GM23248 (cell line): ENCODE measurements around the gene FABP6. TPM values are rescaled to one million over a fixed set of nuclear protein-coding genes. Genes with fewer than 3 reads are reported as not detected.

Source experiments
- DNase-seq: peaks from one replicate; pipeline ENCODE4 v3.0.0-alpha.2; 2015
- H2AFZ ChIP-seq: fragments of 200-600 bp; sonication (generic); 2 replicates; pipeline ENCODE4 v1.6.1; 2016; ENCODE audit warnings: antibody characterized with exemption
- H3F3A ChIP-seq: fragments of 200-600 bp; sonication (generic); 2 replicates; pipeline ENCODE4 v1.6.1; 2016; ENCODE audit warnings: mild to moderate bottlenecking, antibody characterized with exemption, mixed run types; ENCODE audit not compliant: insufficient read depth
- H3K27ac ChIP-seq: fragments of 200-600 bp; sonication (generic); 2 replicates; pipeline ENCODE4 v1.5.1; 2016; ENCODE audit warnings: mild to moderate bottlenecking
- H3K27me3 ChIP-seq: fragments of 200-600 bp; sonication (generic); replicated peaks from 2 replicates; pipeline ENCODE4 v1.6.1; 2016; ENCODE audit warnings: mild to moderate bottlenecking; ENCODE audit not compliant: insufficient read depth
- H3K36me3 ChIP-seq: fragments of 200-600 bp; sonication (generic); 2 replicates; pipeline ENCODE4 v1.6.1; 2016; ENCODE audit warnings: low read depth, mild to moderate bottlenecking
- H3K4me1 ChIP-seq: fragments of 200-600 bp; sonication (generic); 2 replicates; pipeline ENCODE4 v1.6.1; 2016; ENCODE audit warnings: mild to moderate bottlenecking; ENCODE audit not compliant: insufficient read depth
- H3K4me2 ChIP-seq: fragments of 200-600 bp; sonication (generic); one replicate; pipeline ENCODE4 v1.6.1; 2016; ENCODE audit warnings: mild to moderate bottlenecking; ENCODE audit not compliant: unreplicated experiment
- H3K4me3 ChIP-seq: fragments of 200-600 bp; sonication (generic); 2 replicates; pipeline ENCODE4 v1.5.1; 2016; ENCODE audit warnings: mild to moderate bottlenecking
- H3K79me2 ChIP-seq: fragments of 200-600 bp; sonication (generic); 2 replicates; pipeline ENCODE4 v1.6.1; 2016; ENCODE audit warnings: mild to moderate bottlenecking; ENCODE audit not compliant: insufficient read depth
- H3K9ac ChIP-seq: fragments of 200-600 bp; sonication (generic); 2 replicates; pipeline ENCODE4 v1.6.1; 2016; ENCODE audit warnings: mild to moderate bottlenecking
- H3K9me2 ChIP-seq: fragments of 200-600 bp; sonication (generic); 2 replicates; pipeline ENCODE4 v1.6.1; 2016; ENCODE audit warnings: mixed run types, mild to moderate bottlenecking, moderate library complexity; ENCODE audit not compliant: insufficient read depth
- H3K9me3 ChIP-seq: fragments of 200-600 bp; sonication (generic); one replicate; pipeline ENCODE4 v1.6.1; 2017; ENCODE audit warnings: low read depth
- H4K20me1 ChIP-seq: fragments of 200-600 bp; sonication (generic); 2 replicates; pipeline ENCODE4 v1.6.0; 2016; ENCODE audit not compliant: insufficient read depth
- EZH2 ChIP-seq: fragments of 200-600 bp; sonication (generic); IDR thresholded peaks from 2 replicates; pipeline ENCODE4 v1.6.1; 2018; ENCODE audit warnings: antibody characterized with exemption, mild to moderate bottlenecking; ENCODE audit not compliant: insufficient read depth, poor library complexity, severe bottlenecking
- EZH2phosphoT487 ChIP-seq: fragments of 200-600 bp; sonication (generic); IDR thresholded peaks from 2 replicates; pipeline ENCODE4 v1.6.1; 2018; ENCODE audit warnings: antibody characterized with exemption, moderate library complexity, mild to moderate bottlenecking, low read depth; ENCODE audit not compliant: insufficient read depth
- WGBS, 2 experiments: methylation state at CpG; one replicate each; pipeline ENCODE4 v1.1.6; 2015 to 2017; ENCODE audit warnings: low lambda C conversion rate in 2 of 2, low coverage in 1 of 2; ENCODE audit errors: missing lambda C conversion rate in 2 of 2; 5-methylcytosine and 5-hydroxymethylcytosine counted together
- in situ Hi-C: fragments of 300-500 bp; cut with MboI; formaldehyde crosslinking; loops from 2 replicates; pipeline ENCODE4 v1.15.0; 2020
- polyA plus RNA-seq: library from polyadenylated mRNA; unstranded; fragments of >200 nt; fragmentation: Nextera tagmentation; extraction: Ambion mirVana; gene quantifications from 2 replicates; pipeline ENCODE4 v1.2.1, GENCODE V29; 2016
- total RNA-seq: library from RNA; depleted of rRNA; stranded (reverse); fragments of >200 nt; shearing (Covaris generic); gene quantifications from 2 replicates; pipeline ENCODE4 v1.2.3, GENCODE V29; 2014

Gene FABP6
- total and polyA plus RNA-seq, 2 experiments from 2014 or later: not detected

GRCh38 chr5:160281275-160281674, 52.0 kb downstream of the FABP6 start:
- 55 to 61% methylated on average over 2 of the region's 2 CpGs for WGBS, 2 experiments
- Histone ChIP-seq H4K20me1 (no peaks in the 10 kb centered on the region), H3F3A (no peaks in the 10 kb centered on the region), H3K4me3 (no peak overlapping the region), H3K79me2 (no peaks in the 10 kb centered on the region), H3K27ac (no peak overlapping the region), H3K9me2 (no peaks in the 10 kb centered on the region), H3K27me3 (no peaks in the 10 kb centered on the region; the same call in 1 of the 2 replicates), H3K36me3 (no peaks in the 10 kb centered on the region), H3K9ac (no peak overlapping the region), H3K4me1 (no peaks in the 10 kb centered on the region), H3K4me2 (no peak overlapping the region), H2AFZ (no peak overlapping the region), H3K9me3 (no peaks in the 10 kb centered on the region)
- no peak for DNase-seq
- in situ Hi-C loops: no loop called here
- no peak for TF ChIP-seq EZH2
- no peak for TF ChIP-seq EZH2phosphoT487

GRCh38 chr5:160284291-160284873, 55.1 kb downstream of the FABP6 start:
- H3K79me2 ChIP-seq: no peaks in the 10 kb centered on the region
- H3K27ac ChIP-seq: no peak overlapping the region
- peaks cover 7% of the 10 kb centered on the region; the same call in 1 of the 2 replicates for H3K27me3 ChIP-seq
- H3K36me3 ChIP-seq: no peaks in the 10 kb centered on the region
- H3K4me3 ChIP-seq: no peak overlapping the region
- TF ChIP-seq EZH2phosphoT487 (no peak), EZH2 (no peak)
- no peak for DNase-seq
- WGBS, 2 experiments: 72 to 76% methylated on average over 4 of the region's 4 CpGs
- in situ Hi-C loops: no loop called here
- H3F3A ChIP-seq: no peaks in the 10 kb centered on the region
- no peaks in the 10 kb centered on the region for H4K20me1 ChIP-seq
- H3K4me2 ChIP-seq: no peak overlapping the region
- no peak overlapping the region for H3K9ac ChIP-seq
- no peaks in the 10 kb centered on the region for H3K4me1 ChIP-seq
- no peaks in the 10 kb centered on the region for H3K9me3 ChIP-seq
- no peak overlapping the region for H2AFZ ChIP-seq
- no peaks in the 10 kb centered on the region for H3K9me2 ChIP-seq

- Histone ChIP-seq H3F3A (no peaks in the 10 kb centered on the region), H3K4me3 (no peak overlapping the region), H3K9ac (no peak overlapping the region), H3K9me3 (no peaks in the 10 kb centered on the region), H3K9me2 (no peaks in the 10 kb centered on the region), H3K4me1 (no peaks in the 10 kb centered on the region), H4K20me1 (no peaks in the 10 kb centered on the region), H3K4me2 (no peak overlapping the region), H2AFZ (no peak overlapping the region), H3K27me3 (peaks cover 7% of the 10 kb centered on the region; the same call in 1 of the 2 replicates), H3K27ac (no peak overlapping the region), H3K36me3 (no peaks in the 10 kb centered on the region), H3K79me2 (no peaks in the 10 kb centered on the region)
- in situ Hi-C loops: no loop called here
- TF ChIP-seq EZH2 (no peak), EZH2phosphoT487 (no peak)
- no peak for DNase-seq
- WGBS, 2 experiments: 15 to 30% methylated on average over 2 of the region's 2 CpGs
Observed at GRCh38 chr5:160285316-160285715, 56.0 kb downstream of the FABP6 start.

GRCh38 chr5:160286947-160287346, 57.6 kb downstream of the FABP6 start:
- H3K4me2 ChIP-seq: no peak overlapping the region

More at GRCh38 chr5:160286947-160287346, 57.6 kb downstream of the FABP6 start:
- Histone ChIP-seq H4K20me1 (no peaks in the 10 kb centered on the region), H2AFZ (no peak overlapping the region), H3K9me3 (no peaks in the 10 kb centered on the region), H3K36me3 (no peaks in the 10 kb centered on the region), H3K79me2 (no peaks in the 10 kb centered on the region), H3K9me2 (no peaks in the 10 kb centered on the region), H3K27me3 (peaks cover 7% of the 10 kb centered on the region; the same call in 1 of the 2 replicates), H3K4me3 (no peak overlapping the region), H3K27ac (no peak overlapping the region), H3F3A (no peaks in the 10 kb centered on the region), H3K4me1 (no peaks in the 10 kb centered on the region), H3K9ac (no peak overlapping the region)
- 76 to 85% methylated on average over 6 of the region's 6 CpGs for WGBS, 2 experiments
- TF ChIP-seq EZH2: no peak
- no peak for TF ChIP-seq EZH2phosphoT487
- in situ Hi-C loops: no loop called here
- no peak for DNase-seq
